ENCODE data around the gene CEP128.

DNA sequence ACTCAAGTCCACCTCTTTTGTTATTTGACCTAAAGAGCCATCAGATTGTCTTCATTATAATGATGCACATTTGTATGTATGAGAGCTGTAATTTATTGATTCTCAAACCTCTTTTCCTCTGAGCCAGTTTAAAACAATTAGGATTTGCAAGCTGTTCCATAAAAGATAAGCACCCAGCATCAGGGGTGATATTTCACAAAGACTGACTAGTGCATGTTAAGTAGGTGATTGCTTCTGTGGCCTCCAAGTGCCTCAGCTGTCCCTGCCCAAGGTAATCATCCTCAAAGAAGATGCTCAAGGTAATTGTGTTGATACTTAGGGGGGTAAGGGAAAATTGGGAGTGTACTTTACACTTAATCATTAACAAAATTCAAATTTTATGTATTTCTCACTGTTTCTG lies 18.2 kb downstream of the CEP128 start:
- TF ChIP-seq, protein P1, sequence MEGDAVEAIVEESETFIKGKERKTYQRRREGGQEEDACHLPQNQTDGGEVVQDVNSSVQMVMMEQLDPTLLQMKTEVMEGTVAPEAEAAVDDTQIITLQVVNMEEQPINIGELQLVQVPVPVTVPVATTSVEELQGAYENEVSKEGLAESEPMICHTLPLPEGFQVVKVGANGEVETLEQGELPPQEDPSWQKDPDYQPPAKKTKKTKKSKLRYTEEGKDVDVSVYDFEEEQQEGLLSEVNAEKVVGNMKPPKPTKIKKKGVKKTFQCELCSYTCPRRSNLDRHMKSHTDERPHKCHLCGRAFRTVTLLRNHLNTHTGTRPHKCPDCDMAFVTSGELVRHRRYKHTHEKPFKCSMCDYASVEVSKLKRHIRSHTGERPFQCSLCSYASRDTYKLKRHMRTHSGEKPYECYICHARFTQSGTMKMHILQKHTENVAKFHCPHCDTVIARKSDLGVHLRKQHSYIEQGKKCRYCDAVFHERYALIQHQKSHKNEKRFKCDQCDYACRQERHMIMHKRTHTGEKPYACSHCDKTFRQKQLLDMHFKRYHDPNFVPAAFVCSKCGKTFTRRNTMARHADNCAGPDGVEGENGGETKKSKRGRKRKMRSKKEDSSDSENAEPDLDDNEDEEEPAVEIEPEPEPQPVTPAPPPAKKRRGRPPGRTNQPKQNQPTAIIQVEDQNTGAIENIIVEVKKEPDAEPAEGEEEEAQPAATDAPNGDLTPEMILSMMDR (IDR thresholded peaks at IDR 0.05) = no peak
- TF ChIP-seq POLR2A (IDR thresholded peaks at IDR 0.05) = no peak

All from uterus (tissue), 2 donors.